GM23338 (cell line): ENCODE data around the gene DDX43. TPM values are rescaled to one million over a fixed set of nuclear protein-coding genes. Genes with fewer than 3 reads are reported as not detected.

Source experiments
- ATAC-seq: fragments of 200-7000 bp; cut with Tn5 transposase; 3 replicates; pipeline ENCODE4 v1.9.1; 2020
- DNase-seq: peaks from one replicate; pipeline ENCODE4 v3.0.0-alpha.2; 2015; ENCODE audit warnings: low spot score
- H2AFZ ChIP-seq: fragments of 200-600 bp; sonication (generic); 2 replicates; pipeline ENCODE4 v1.8.0; 2016; ENCODE audit warnings: antibody characterized with exemption, mild to moderate bottlenecking, moderate library complexity
- H3F3A ChIP-seq: fragments of 200-600 bp; sonication (generic); replicated peaks from 2 replicates; pipeline ENCODE4 v1.8.0; 2017; ENCODE audit warnings: antibody characterized with exemption, mixed run types, low read depth
- H3K27ac ChIP-seq: fragments of 200-600 bp; sonication (generic); 2 replicates; pipeline ENCODE4 v1.6.1; 2016; ENCODE audit warnings: low read depth
- H3K27me3 ChIP-seq: fragments of 200-600 bp; sonication (generic); 2 replicates; pipeline ENCODE4 v1.8.0; 2016; ENCODE audit warnings: mild to moderate bottlenecking, mixed run types, moderate library complexity; ENCODE audit not compliant: insufficient read depth
- H3K36me3 ChIP-seq: fragments of 200-600 bp; sonication (generic); 2 replicates; pipeline ENCODE4 v1.8.0; 2016; ENCODE audit warnings: mild to moderate bottlenecking; ENCODE audit not compliant: insufficient read depth
- H3K4me1 ChIP-seq: fragments of 200-600 bp; sonication (generic); 2 replicates; pipeline ENCODE4 v1.8.0; 2016; ENCODE audit warnings: mild to moderate bottlenecking, moderate library complexity; ENCODE audit not compliant: insufficient read depth
- H3K4me2 ChIP-seq: fragments of 200-600 bp; sonication (generic); 2 replicates; pipeline ENCODE4 v1.7.1; 2017; ENCODE audit warnings: mixed run types
- H3K4me3 ChIP-seq: fragments of 200-600 bp; sonication (generic); 2 replicates; pipeline ENCODE4 v1.6.1; 2016; ENCODE audit warnings: mixed run types
- H3K79me2 ChIP-seq: fragments of 200-600 bp; sonication (generic); replicated peaks from 2 replicates; pipeline ENCODE4 v1.8.0; 2017; ENCODE audit warnings: mild to moderate bottlenecking; ENCODE audit not compliant: insufficient read depth
- H3K9me2 ChIP-seq: fragments of 200-600 bp; sonication (generic); 2 replicates; pipeline ENCODE4 v1.8.0; 2017; ENCODE audit not compliant: insufficient read depth
- H4K20me1 ChIP-seq: fragments of 200-600 bp; sonication (generic); replicated peaks from 2 replicates; pipeline ENCODE4 v1.8.0; 2017; ENCODE audit warnings: mild to moderate bottlenecking; ENCODE audit not compliant: insufficient read depth
- H3K27ac Mint-ChIP-seq: 2 replicates; pipeline ENCODE4 v1.8.0; 2020; ENCODE audit warnings: inconsistent platforms, mild to moderate bottlenecking, moderate library complexity, mixed read lengths
- H3K27me3 Mint-ChIP-seq: 3 replicates; pipeline ENCODE4 v1.8.0; 2022; ENCODE audit warnings: low read depth, mild to moderate bottlenecking, moderate library complexity, mixed read lengths, inconsistent platforms; ENCODE audit not compliant: insufficient read depth, poor library complexity
- H3K36me3 Mint-ChIP-seq: 3 replicates; pipeline ENCODE4 v1.8.0; 2021; ENCODE audit warnings: low read depth, mild to moderate bottlenecking, inconsistent platforms, moderate library complexity, mixed read lengths
- H3K4me1 Mint-ChIP-seq: 3 replicates; pipeline ENCODE4 v1.8.0; 2020; ENCODE audit warnings: mild to moderate bottlenecking, inconsistent platforms, mixed read lengths
- H3K4me3 Mint-ChIP-seq: 3 replicates; pipeline ENCODE4 v1.8.0; 2021; ENCODE audit warnings: moderate library complexity, mild to moderate bottlenecking, inconsistent platforms, mixed read lengths
- H3K9me3 Mint-ChIP-seq: 3 replicates; pipeline ENCODE4 v1.8.0; 2020; ENCODE audit warnings: moderate library complexity, mild to moderate bottlenecking, inconsistent platforms, mixed read lengths
- JUNB ChIP-seq: IDR thresholded peaks from one replicate; pipeline ENCODE4 v1.6.1; 2016; ENCODE audit warnings: antibody characterized with exemption; ENCODE audit not compliant: unreplicated experiment
- POLR2AphosphoS5 ChIP-seq: IDR thresholded peaks from 2 replicates; pipeline ENCODE4 v1.6.1; 2016; ENCODE audit warnings: antibody characterized with exemption, low read depth
- ZNF114 ChIP-seq: fragments of 250-450 bp; sonication (Bioruptor Pico); IDR thresholded peaks from 2 replicates; pipeline ENCODE4 v1.5.0; 2020; ENCODE audit warnings: mild to moderate bottlenecking, moderate library complexity
- ZNF331 ChIP-seq: fragments of 250-450 bp; sonication (Bioruptor Pico); IDR thresholded peaks from 2 replicates; pipeline ENCODE4 v1.5.0; 2020; ENCODE audit warnings: low read depth, mild to moderate bottlenecking, moderate library complexity
- polyA plus RNA-seq: library from polyadenylated mRNA; unstranded; fragments of >200 nt; fragmentation: Nextera tagmentation; extraction: Ambion mirVana; gene quantifications from 2 replicates; pipeline ENCODE4 v1.2.1, GENCODE V29; 2016
- total RNA-seq: library from RNA; depleted of rRNA; stranded (reverse); fragments of >200 nt; shearing (Covaris generic); gene quantifications from 2 replicates; pipeline ENCODE4 v1.2.3, GENCODE V29; 2014
- TF ChIP-seq, protein P1 (sequence below): fragments of 250-450 bp; sonication (Bioruptor Pico); IDR thresholded peaks from 2 replicates; pipeline ENCODE4 v1.5.0; 2020; ENCODE audit warnings: mild to moderate bottlenecking, moderate library complexity
- TF ChIP-seq, protein P2 (sequence below): IDR thresholded peaks from one replicate; pipeline ENCODE4 v1.6.1; 2018; ENCODE audit warnings: antibody characterized with exemption; ENCODE audit not compliant: unreplicated experiment

Gene DDX43
- total and polyA plus RNA-seq, 2 experiments from 2014 or later: 0.49 to 0.60 TPM

GRCh38 chr6:73400656-73401055, 6.0 kb downstream of the DDX43 start (continued):
- TF ChIP-seq, protein P1, sequence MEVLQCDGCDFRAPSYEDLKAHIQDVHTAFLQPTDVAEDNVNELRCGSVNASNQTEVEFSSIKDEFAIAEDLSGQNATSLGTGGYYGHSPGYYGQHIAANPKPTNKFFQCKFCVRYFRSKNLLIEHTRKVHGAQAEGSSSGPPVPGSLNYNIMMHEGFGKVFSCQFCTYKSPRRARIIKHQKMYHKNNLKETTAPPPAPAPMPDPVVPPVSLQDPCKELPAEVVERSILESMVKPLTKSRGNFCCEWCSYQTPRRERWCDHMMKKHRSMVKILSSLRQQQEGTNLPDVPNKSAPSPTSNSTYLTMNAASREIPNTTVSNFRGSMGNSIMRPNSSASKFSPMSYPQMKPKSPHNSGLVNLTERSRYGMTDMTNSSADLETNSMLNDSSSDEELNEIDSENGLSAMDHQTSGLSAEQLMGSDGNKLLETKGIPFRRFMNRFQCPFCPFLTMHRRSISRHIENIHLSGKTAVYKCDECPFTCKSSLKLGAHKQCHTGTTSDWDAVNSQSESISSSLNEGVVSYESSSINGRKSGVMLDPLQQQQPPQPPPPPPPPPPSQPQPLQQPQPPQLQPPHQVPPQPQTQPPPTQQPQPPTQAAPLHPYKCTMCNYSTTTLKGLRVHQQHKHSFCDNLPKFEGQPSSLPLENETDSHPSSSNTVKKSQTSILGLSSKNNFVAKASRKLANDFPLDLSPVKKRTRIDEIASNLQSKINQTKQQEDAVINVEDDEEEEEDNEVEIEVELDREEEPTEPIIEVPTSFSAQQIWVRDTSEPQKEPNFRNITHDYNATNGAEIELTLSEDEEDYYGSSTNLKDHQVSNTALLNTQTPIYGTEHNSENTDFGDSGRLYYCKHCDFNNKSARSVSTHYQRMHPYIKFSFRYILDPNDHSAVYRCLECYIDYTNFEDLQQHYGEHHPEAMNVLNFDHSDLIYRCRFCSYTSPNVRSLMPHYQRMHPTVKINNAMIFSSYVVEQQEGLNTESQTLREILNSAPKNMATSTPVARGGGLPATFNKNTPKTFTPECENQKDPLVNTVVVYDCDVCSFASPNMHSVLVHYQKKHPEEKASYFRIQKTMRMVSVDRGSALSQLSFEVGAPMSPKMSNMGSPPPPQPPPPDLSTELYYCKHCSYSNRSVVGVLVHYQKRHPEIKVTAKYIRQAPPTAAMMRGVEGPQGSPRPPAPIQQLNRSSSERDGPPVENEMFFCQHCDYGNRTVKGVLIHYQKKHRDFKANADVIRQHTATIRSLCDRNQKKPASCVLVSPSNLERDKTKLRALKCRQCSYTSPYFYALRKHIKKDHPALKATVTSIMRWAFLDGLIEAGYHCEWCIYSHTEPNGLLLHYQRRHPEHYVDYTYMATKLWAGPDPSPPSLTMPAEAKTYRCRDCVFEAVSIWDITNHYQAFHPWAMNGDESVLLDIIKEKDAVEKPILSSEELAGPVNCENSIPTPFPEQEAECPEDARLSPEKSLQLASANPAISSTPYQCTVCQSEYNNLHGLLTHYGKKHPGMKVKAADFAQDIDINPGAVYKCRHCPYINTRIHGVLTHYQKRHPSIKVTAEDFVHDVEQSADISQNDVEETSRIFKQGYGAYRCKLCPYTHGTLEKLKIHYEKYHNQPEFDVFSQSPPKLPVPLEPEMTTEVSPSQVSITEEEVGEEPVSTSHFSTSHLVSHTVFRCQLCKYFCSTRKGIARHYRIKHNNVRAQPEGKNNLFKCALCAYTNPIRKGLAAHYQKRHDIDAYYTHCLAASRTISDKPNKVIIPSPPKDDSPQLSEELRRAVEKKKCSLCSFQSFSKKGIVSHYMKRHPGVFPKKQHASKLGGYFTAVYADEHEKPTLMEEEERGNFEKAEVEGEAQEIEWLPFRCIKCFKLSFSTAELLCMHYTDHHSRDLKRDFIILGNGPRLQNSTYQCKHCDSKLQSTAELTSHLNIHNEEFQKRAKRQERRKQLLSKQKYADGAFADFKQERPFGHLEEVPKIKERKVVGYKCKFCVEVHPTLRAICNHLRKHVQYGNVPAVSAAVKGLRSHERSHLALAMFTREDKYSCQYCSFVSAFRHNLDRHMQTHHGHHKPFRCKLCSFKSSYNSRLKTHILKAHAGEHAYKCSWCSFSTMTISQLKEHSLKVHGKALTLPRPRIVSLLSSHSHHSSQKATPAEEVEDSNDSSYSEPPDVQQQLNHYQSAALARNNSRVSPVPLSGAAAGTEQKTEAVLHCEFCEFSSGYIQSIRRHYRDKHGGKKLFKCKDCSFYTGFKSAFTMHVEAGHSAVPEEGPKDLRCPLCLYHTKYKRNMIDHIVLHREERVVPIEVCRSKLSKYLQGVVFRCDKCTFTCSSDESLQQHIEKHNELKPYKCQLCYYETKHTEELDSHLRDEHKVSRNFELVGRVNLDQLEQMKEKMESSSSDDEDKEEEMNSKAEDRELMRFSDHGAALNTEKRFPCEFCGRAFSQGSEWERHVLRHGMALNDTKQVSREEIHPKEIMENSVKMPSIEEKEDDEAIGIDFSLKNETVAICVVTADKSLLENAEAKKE (CRISPR knock-in tag): no peak

GRCh38 chr6:73409395-73409794, 14.8 kb downstream of the DDX43 start:
- Histone ChIP-seq H3F3A (no peaks in the 10 kb centered on the region), H4K20me1 (no peaks in the 10 kb centered on the region), H3K9me2 (no peaks in the 10 kb centered on the region), H3K27ac (no peak overlapping the region), H3K4me3 (no peak overlapping the region), H2AFZ (no peak overlapping the region), H3K27me3 (no peaks in the 10 kb centered on the region), H3K4me1 (no peaks in the 10 kb centered on the region), H3K36me3 (no peaks in the 10 kb centered on the region), H3K79me2 (no peaks in the 10 kb centered on the region), H3K4me2 (no peak overlapping the region)
- Mint-ChIP-seq H3K9me3 (no peaks in the 10 kb centered on the region), H3K4me1 (no peaks in the 10 kb centered on the region), H3K4me3 (no peak overlapping the region), H3K27me3 (no peaks in the 10 kb centered on the region), H3K27ac (no peak overlapping the region), H3K36me3 (no peaks in the 10 kb centered on the region)
- ATAC-seq (no peak), DNase-seq (no peak)
- TF ChIP-seq JUNB (no peak), ZNF114 (no peak), POLR2AphosphoS5 (no peak), ZNF331 (CRISPR knock-in tag) (no peak)
- TF ChIP-seq, protein P1 (CRISPR knock-in tag): no peak
- TF ChIP-seq, protein P2, sequence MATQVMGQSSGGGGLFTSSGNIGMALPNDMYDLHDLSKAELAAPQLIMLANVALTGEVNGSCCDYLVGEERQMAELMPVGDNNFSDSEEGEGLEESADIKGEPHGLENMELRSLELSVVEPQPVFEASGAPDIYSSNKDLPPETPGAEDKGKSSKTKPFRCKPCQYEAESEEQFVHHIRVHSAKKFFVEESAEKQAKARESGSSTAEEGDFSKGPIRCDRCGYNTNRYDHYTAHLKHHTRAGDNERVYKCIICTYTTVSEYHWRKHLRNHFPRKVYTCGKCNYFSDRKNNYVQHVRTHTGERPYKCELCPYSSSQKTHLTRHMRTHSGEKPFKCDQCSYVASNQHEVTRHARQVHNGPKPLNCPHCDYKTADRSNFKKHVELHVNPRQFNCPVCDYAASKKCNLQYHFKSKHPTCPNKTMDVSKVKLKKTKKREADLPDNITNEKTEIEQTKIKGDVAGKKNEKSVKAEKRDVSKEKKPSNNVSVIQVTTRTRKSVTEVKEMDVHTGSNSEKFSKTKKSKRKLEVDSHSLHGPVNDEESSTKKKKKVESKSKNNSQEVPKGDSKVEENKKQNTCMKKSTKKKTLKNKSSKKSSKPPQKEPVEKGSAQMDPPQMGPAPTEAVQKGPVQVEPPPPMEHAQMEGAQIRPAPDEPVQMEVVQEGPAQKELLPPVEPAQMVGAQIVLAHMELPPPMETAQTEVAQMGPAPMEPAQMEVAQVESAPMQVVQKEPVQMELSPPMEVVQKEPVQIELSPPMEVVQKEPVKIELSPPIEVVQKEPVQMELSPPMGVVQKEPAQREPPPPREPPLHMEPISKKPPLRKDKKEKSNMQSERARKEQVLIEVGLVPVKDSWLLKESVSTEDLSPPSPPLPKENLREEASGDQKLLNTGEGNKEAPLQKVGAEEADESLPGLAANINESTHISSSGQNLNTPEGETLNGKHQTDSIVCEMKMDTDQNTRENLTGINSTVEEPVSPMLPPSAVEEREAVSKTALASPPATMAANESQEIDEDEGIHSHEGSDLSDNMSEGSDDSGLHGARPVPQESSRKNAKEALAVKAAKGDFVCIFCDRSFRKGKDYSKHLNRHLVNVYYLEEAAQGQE: no peak
